Left renal cortex interstitium (tissue), 4 donors: Measurements from ENCODE around the gene LRRTM2. TPM values are rescaled to one million over a fixed set of nuclear protein-coding genes. Genes with fewer than 3 reads are reported as not detected.
"Not testable (repeated sequence)": the region's sequence is repeated elsewhere in the genome, so short reads cannot be mapped to it uniquely, and the experiment has no call there.

Source experiments
- DNase-seq, 4 donors: peaks; one replicate each; pipeline ENCODE4 v3.0.0-alpha.2; 2013; ENCODE audit warnings: low read depth in 4 of 4, low spot score in 2 of 4, missing footprints in 1 of 4
- polyA plus RNA-seq, 4 donors: library from polyadenylated mRNA; unstranded; fragments of 120-200 nt; gene quantifications; one replicate each; pipeline ENCODE4 v1.2.1, GENCODE V29; 2013; ENCODE audit not compliant: insufficient read length in 4 of 4

The LRRTM2 gene, protein sequence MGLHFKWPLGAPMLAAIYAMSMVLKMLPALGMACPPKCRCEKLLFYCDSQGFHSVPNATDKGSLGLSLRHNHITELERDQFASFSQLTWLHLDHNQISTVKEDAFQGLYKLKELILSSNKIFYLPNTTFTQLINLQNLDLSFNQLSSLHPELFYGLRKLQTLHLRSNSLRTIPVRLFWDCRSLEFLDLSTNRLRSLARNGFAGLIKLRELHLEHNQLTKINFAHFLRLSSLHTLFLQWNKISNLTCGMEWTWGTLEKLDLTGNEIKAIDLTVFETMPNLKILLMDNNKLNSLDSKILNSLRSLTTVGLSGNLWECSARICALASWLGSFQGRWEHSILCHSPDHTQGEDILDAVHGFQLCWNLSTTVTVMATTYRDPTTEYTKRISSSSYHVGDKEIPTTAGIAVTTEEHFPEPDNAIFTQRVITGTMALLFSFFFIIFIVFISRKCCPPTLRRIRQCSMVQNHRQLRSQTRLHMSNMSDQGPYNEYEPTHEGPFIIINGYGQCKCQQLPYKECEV
- 1 to 10 TPM; 1.8 to 3.0 (median 2.2) TPM for polyA plus RNA-seq

DNA sequence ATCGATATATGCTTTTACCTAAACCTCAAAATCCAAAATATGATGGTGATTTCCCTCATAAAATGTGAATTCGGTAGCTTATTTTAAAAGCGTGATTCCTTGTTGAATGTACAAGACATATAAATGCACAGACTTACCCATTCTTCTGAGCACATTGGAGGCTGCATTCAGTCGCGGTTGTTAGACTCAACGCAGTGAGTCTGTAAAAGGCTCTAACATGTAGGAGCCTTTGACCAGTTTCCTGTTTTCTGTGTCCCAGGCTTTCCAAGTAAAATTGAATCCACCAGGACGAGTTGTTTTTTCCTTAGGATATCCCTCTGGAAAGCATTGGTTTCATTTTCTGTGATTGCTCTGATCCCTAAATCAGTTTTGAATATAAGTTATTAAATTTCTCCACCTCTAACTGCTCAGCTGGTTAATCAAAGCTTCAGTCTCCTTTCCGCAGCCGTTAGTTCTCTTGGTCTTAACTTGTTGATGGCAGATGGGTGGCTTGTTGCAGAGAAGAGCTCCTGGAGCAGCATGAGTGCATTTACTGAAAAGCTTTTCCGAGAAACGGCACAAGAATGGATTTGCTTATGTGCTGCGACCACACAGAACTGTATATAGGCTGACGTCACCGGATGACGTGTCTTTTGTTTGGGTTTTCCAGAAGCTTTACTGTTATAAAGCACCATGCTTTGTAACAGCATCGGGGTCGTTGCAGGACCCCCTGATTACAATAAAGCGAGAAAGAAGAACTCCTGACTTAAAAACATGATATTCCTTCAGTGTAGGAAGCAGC, at the start of gene LRRTM2:
LRRTM2 (minus strand) TSS at position 565 of the 781 bp plus-strand sequence; CDS start at position 141, 424 bp downstream.
- DNase-seq = peak in 1 of 4 donors; percentile 54

DNA sequence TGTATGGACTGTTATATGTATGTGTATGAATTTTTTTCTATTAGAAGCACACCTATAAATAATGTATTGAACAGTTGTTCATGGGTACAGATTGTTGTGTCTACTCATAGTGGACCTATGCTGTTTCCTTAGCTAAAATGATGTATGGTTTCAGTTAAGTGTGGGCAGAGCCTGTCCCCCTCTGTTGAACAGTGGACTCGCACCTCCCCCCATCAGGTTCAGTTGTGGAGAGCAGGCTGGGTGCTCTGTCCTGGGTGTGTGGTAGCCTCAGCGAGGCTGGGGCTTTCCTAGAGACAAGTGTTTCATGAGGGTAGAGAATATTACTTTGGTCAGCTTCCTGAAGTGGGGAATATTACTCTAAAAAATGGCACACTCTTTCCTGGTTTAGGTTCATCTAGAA, 47.4 kb upstream of the LRRTM2 start:
- DNase-seq = no peak

DNA sequence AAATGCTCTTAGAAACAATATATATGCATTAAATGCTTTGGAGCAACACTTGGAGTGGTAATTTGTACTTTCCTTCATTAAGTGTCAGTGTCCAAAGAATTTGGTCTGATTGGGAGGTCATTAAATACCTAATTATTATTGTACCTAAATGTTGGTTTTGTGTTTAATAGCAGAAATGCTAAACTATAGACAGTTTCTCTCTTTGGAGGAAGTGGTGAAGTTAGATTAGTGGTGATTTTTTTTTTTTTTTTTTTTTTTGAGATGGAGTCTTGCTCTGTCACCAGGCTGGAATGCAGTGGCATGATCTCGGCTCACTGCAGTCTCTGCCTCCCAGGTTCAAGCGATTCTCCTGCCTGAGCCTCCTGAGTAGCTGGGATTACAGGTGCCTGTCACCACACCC, 46.2 kb upstream of the LRRTM2 start:
- DNase-seq = not testable (repeated sequence)

DNA sequence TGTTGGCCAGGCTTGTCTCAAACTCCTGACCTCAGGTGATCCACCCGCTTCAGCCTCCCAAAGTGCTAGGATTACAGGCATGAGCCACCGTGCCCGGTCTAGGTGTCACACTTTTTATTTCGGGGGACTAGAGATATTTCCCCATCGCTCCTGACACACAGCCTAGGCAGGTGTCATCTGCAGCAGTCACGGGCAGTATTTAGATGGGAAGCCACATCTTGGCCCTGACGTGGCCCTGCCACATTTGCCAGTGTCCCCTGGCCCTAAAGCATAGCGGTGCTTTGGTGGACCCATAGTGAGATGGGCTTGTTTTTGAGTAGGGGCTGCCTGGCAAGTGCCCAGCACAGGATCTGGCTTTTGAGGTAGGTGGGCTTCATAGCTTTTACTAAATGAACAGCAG, 45.0 kb upstream of the LRRTM2 start:
- no peak for DNase-seq

DNA sequence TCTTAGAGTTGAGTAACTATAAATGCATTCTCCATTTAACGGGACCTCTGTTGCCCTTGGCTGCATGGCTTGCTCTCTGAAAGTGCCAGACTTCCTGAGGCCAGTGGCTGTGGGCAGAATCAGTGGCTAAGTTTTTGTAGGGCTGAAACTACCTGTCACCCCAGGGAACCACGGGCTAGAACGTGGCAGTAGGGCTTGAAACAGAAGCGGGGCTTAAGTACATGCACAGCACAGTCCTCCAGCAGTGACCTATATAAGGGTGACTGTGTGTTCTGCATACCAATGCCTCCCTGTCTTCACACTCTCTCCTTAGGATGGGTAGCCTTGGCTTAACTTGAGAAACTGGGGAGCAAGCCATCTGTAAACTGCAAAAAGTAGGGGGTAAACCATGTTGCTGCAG, 43.6 kb upstream of the LRRTM2 start:
- no peak for DNase-seq

DNA sequence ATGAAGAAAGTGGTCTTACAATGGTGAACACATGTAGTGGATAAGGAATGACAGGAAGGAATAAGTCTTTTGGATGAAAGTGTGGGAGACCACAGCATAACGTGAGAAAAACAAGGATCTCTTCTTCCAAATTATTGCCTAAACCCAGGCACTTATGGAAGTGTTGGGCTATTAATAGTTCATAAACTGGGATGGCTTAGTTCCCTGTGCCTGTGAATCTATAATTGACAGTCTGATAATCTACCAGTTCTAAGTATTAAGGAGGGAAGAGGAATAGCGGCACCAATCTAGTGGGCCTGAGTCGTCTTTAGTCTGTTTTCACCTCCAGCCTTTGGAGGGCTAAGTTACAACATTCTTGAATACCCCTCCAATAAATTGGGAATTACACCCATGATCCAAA, 39.2 kb upstream of the LRRTM2 start:
- no peak for DNase-seq

DNA sequence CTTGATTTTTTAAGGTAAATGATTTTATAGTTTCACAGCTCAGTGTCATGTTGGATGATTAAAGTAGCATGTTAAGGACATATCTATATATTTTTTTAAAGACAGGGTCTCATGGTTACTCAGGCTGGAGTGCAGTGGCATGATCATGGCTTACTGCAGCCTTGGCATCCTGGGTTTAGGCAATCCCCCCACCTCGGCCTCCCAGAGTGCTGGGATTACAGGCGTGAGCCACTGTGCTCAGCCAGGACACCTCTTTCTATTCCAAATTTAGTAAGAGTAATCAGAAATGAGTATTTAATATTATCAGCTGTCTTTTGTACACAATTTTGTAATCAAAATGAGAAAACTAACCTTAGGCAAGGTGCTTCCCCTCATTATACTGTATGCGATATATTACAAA, 38.6 kb upstream of the LRRTM2 start:
- no peak for DNase-seq

DNA sequence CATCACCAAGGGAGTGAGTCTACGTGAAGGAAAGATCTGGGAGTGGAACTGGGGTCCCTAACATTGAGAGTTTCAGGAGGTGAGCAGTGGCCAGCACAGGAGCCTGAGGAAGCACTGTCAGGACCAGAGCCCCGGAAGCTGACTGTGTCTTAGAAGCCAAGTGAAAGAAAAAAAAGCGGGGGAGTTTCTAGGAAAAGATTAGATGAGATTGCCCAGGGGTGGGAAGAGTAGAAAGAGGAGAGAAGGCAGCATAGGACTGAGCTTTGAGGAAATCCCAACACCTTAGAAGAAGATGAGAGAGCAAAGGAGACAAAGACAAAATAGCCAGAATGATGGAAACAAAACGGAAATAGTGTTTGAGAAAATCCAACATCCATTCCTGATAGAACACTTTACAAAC, 37.0 kb upstream of the LRRTM2 start:
- no peak for DNase-seq

DNA sequence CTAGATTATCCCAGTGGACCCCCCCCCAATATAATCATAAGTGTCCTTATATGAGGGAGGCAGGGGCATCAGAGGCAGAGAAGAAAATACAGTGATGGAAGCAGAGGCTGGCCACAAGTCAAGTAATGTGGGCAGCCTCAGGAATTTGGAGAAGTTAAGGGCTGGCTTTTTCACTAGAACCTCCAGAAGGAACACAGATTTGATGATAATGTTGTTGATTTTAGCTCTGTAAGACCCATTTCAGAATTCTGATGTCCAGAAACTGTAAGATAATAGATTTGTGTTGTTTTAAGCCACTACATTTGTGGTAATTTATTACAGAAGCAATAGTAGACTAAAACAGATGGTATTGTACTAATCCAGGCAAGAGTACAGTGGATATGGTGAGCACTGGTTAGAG, 36.3 kb upstream of the LRRTM2 start:
- DNase-seq = no peak

DNA sequence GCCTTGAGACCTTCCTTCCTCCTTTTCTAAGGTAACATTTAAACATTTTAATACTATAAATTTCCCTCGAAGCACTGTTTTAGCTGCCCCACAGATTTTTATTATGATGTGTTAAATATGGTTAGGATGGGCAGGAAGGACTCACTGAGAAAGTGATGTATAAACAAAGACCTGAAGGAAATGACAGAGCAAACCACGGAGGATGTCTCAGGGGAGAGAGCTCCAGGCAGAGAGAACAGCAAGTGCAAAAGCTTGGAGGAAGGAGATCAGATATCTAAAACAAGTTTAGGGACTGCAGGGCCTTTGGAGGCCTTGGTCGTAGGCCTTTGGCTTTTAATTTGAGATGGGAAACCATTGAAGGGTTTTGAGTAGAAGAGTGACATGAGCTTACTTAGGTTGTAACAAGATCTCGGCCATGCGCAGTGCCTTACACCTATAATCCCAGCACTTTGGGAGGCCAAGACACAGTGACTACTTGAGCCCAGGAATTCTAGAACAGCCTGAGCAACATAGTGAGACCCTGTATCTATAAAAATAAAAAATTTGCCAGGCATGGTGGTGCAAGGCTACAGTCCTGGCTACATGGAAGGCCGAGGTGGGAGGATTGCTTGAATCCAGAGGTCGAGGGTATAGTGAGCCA, 35.5 kb upstream of the LRRTM2 start:
- no peak for DNase-seq

DNA sequence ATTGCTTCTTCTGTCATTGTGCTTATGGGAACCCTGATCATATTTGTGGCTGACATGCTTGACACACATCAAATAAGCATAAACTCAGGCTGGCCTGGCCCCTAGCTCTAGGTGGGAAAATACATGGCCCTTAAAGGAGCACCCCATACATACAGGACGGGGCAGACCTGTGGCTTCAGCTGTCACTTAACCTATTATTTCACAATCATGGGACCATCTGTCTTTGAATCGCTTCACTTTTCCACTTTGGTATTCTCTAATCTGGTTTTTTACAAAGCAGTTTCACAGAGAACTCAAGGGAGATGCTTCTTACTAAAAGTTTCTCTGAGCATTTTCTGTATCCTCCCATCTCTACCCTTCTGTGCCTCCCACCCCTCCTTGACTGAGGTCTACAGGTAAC, 34.6 kb upstream of the LRRTM2 start:
- DNase-seq = no peak

DNA sequence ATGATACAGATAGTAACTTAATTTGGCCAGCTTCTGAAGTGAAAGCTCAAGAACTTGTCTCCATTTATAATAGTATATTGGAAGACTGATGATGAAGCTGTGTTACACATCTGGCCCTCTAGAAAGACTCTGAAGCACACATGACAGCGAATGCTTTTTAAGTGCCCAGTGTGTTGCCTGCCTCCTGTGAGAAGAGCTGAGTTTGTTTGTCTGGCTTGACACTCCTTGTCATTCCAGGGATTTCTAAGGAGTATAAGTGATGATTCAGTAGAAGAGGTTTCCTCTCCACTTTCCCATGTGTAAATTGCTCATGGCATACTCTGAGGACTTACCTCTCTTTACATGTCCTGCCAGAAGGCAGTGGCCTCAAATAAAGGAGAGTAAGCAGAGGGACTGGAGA, 30.4 kb upstream of the LRRTM2 start:
- no peak for DNase-seq

DNA sequence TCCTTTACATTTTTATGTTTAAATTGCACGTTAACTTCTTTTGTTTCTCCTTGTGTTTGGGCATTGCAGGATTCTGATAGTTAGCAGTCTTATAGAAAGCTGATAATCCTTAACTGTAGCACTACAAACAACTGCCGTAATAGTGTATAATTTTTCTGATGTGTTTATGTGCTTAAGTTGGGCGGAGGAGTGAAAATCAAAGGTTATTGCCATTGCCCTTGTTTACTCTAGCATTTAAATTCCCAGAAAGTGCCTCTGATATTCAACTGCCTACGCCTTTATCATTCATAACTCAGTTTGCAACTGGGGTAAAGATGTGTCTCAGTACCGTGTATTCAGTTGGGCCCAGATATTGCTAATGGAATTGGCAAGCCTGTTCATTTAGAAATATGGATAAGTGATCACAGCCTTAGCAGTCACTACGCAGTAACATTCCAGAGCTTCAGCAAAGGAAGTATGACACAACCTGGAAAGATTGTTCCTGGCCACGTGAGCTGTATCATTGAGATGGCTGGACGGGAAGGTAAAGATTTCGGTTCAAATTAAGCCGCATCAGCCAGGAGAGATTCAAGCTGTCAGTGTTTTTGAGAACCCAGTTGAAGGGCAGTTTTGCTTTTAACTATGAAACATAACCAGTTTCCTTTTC, 28.1 kb upstream of the LRRTM2 start:
- no peak for DNase-seq

DNA sequence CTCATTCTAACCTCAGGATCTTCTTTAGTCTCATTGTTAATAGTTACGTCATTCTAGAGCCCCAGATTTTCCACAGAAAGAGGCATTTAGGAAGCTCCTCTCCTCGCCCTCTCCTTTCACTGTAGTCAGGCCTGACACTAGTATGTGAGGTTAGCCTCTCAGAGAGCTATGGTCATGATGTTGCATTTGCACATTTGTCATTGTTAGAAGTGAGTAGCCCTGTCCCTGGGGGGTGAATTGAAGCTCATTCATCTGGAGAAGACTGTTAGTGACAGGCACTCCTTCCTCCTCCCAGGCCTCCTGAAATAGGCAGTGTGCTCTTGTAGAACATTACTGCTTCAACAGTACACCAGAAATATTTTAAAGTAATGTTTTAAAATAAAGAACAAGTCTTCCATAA, 26.6 kb upstream of the LRRTM2 start:
- no peak for DNase-seq

DNA sequence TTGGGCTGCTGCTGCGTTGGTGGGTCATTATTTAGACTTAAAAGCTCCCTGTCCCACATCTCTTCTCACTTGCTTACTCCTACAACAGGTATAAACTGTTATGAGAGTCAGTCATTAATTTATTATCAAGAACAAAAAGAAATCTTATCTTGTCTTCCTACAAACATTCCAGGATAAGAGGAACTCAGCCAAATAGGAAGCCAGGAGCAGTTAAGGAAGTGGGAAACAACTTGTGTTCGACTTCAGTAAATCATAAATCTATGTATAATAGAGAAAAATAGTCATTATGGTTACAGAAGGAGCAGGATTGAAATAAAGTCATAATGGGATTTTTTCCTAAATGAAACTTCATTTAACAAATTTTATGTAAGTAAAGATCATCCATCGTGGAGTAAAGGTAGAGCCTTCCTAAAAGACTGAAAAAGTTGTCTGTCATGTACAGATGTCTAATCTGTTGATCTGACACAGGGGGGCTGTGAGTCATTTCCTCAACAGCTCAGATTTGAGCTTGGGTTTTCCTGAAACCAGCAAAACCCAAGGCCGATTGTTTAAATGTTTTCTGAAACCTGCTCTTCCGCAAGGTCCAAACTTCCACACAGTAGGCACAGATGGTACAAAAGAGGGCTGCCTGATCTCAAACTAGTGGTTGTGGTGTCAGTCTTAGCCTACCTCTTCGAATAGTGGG, 25.3 kb upstream of the LRRTM2 start:
- DNase-seq = no peak

DNA sequence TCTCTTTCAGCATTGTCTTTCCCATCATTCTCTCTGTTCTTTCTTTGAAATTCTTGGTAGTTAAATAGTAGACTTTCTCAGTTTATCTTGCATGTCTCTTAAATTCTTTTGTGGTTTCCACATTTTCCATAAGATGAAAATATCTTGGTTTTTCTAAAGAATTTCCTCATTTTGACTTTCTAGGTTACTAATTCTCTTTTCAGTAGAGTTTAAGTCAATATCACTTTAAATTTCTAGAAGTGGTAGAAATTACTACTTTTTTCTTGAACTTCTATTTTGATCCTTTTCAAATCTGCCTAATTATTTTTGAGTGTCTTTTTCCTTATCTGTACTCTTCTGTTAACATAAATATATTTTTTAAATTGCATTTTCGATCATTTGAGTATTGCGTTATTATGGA, 23.6 kb upstream of the LRRTM2 start:
- no peak for DNase-seq

DNA sequence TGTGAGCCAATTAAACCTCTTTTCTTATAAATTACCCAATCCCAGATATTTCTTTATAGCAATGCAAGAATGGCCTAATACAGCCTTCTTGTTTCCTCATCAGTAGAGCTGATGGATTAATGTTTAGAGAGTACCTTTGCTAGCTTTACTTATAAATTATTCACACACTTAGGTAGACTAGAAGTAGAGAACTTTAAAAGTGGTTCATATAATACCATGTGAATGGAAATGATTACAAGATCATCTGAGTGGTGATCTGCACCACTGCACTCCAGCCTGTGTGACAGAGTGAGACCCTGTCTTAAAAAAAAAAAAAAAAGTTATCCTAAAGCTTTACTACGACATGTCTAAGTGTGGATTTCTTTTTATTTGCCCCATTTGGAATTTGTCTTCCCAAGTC, 23.2 kb upstream of the LRRTM2 start:
- no peak for DNase-seq

DNA sequence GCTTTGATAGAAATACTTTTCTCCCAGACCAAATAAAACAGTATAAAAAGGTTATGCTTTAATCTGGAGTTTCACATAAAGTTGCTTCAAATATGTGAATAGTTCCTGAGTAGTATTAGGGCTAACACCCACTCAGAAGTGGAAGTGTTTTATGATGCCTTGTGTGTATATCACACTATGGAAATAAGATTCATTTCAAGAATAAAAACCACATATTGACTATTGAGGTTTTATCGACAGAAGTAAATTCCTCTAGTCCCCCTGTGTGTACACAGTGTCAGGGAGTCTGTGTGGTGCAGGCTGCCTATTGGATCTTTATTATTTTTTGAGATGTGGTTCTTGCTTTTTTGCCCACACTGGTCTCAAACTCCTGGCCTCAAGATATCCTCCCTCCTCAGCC, 20.8 kb upstream of the LRRTM2 start:
- no peak for DNase-seq

DNA sequence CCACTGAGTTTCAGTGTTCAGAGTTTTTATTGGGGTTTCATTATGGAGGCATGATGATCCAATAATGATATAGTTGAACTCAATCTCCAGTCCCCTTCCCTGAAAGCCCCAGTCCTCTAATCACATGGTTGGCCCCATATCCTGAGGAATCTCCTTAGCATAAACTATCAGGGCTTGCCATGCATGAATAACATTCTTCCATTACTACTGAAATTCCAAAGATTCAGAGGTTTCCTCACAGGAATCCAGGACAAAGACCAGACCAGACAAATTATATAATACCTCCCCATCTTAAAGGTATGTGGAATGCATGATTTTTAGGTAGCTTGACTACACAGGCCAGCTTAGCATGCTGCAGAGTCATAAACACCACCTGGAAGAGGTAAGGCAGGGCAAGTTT, 15.5 kb upstream of the LRRTM2 start:
- no peak for DNase-seq

DNA sequence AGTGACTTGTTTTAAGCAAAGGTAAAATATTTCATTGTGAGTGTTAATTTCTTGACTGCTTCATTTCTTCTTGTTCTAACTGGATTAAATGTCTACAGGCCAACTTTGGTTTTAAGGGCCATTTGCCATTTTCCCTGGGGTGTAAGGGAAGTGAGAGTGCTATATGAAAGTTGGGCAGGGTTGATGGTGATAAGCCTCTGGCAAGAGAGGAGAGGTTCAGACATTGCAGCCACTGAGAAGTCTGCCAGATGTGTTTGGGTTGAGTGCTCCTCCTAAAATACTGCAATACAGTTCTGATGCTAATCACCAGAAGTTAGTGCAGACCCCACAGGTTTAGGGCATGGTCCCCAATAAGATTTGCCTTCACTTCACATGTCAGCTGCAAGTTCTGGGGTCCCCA, 14.9 kb upstream of the LRRTM2 start:
- DNase-seq = no peak
